Measurements from ENCODE around the gene CNST.

The CNST gene

GRCh38 chr1:246565751-246566127 lies 517 bp upstream of the CNST start:
- peak overlapping the region in 1 of 2 experiments; percentile 67 for H3K23ac ChIP-seq (ENCODE audit: low read length in 2 of 2)
- H3K4me2 ChIP-seq (ENCODE audit: low read length, poor library complexity, severe bottlenecking): peak overlapping the region; percentile 64
- no peak overlapping the region for H2BK120ac ChIP-seq (ENCODE audit: low read depth, low read length)
- H3K4me1 ChIP-seq (ENCODE audit: control insufficient read depth, insufficient read depth, low read depth, low read length): peaks cover 8% of the 10 kb centered on the region
- H2AFZ ChIP-seq (ENCODE audit: low read depth, low read length): peak overlapping the region; percentile 79
- under 1% methylated on average over 25 of the region's 25 CpGs for WGBS
- peaks cover 5 to 34% of the 10 kb centered on the region in 2 experiments for H3K36me3 ChIP-seq (ENCODE audit: control insufficient read depth in 1 of 2, insufficient read depth in 2 of 2, low read depth in 1 of 2, low read length in 2 of 2)
- no peak overlapping the region for H2BK12ac ChIP-seq (ENCODE audit: low read length in 2 of 2)
- H2BK5ac ChIP-seq (ENCODE audit: low read depth, low read length, poor library complexity, severe bottlenecking): no peak overlapping the region
- H3K27ac ChIP-seq (ENCODE audit: low read length, poor library complexity, severe bottlenecking): peak overlapping the region; percentile 85
- H2BK15ac ChIP-seq (ENCODE audit: low read depth, poor library complexity, severe bottlenecking): no peak overlapping the region
- H2AK5ac ChIP-seq (ENCODE audit: low read length, severe bottlenecking): no peak overlapping the region
- no peak for DNase-seq
- H3K27me3 ChIP-seq (ENCODE audit: control insufficient read depth in 1 of 2, insufficient read depth in 1 of 2, low read length in 2 of 2): no peaks in the 10 kb centered on the region
- H3K79me1 ChIP-seq (replicated peaks; ENCODE audit: low read length, poor library complexity, severe bottlenecking): peaks cover 9% of the 10 kb centered on the region
- H3K4ac ChIP-seq (ENCODE audit: low read depth in 1 of 2, low read length in 2 of 2): peak overlapping the region in 1 of 2 experiments; percentile 82
- peak overlapping the region in 1 of 2 experiments; percentile 91 for H3K18ac ChIP-seq (ENCODE audit: low read depth in 1 of 2, low read length in 2 of 2)
- H3K14ac ChIP-seq (ENCODE audit: low read length in 2 of 2): no peak overlapping the region
- H3K9me3 ChIP-seq (ENCODE audit: control insufficient read depth, low read length): no peaks in the 10 kb centered on the region
- peak overlapping the region; percentile 89 to 96 for H3K4me3 ChIP-seq (ENCODE audit: insufficient read depth in 1 of 2, low read depth in 1 of 2, low read length in 2 of 2)
- peak overlapping the region; percentile 99 for H3K9ac ChIP-seq (ENCODE audit: low read length)
- H4K91ac ChIP-seq (ENCODE audit: low read length): no peak overlapping the region
- H4K8ac ChIP-seq (ENCODE audit: low read length): no peak overlapping the region

DNA sequence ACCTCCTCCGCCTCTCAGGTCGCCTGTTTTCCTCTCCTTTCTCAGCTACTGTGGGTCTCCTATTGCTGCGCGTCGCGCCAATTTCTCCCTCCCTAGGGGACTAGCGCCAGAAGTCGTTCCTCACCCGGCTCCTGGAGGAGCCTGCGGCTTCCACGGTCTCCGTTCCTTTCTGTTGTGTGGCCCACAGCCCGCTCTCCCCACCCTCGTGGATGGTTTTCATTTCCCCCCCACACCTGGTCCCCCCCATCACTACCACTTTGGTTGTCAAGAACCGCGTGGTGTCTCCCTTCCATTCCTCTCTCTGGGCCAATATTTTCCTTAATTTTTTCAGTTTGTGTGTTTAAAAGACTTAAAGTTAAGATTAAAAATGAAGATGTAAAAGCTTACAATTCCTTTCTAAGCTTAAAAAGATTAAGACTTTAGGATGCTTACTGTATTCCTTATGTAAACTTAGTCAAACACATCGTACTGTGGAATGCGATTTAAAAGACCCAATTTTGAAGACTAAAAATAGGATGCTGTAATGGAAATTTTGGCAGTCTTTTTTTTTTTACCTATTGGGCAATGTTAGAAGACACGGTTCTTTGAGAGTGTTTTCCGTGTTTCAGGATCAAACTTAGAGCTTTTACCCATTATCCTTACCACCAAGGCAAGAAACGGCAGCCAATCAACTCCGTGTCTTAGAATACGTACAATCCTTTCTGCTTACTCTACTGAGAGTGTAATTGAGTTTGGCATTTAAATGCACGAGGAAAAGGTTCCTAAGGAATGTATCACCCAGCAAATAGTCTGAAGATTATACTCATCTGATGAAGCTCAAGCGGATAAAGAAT lies 773 bp downstream of the CNST start:
- Histone ChIP-seq H2BK5ac (ENCODE audit: low read depth, low read length, poor library complexity, severe bottlenecking) (no peak overlapping the region), H2BK120ac (ENCODE audit: low read depth, low read length) (peak overlapping the region; percentile 11), H3K18ac (ENCODE audit: low read depth in 1 of 2, low read length in 2 of 2) (peak overlapping the region; percentile 26 to 90), H3K79me1 (replicated peaks; ENCODE audit: low read length, poor library complexity, severe bottlenecking) (peaks cover 12% of the 10 kb centered on the region), H3K4me3 (ENCODE audit: insufficient read depth in 1 of 2, low read depth in 1 of 2, low read length in 2 of 2) (peak overlapping the region; percentile 88 to 96), H2BK15ac (ENCODE audit: low read depth, poor library complexity, severe bottlenecking) (peak overlapping the region; percentile 55), H2AK5ac (ENCODE audit: low read length, severe bottlenecking) (no peak overlapping the region), H3K27me3 (ENCODE audit: control insufficient read depth in 1 of 2, insufficient read depth in 1 of 2, low read length in 2 of 2) (no peaks in the 10 kb centered on the region), H2BK12ac (ENCODE audit: low read length in 2 of 2) (peak overlapping the region in 1 of 2 experiments; percentile 91), H3K4ac (ENCODE audit: low read depth in 1 of 2, low read length in 2 of 2) (peak overlapping the region in 1 of 2 experiments; percentile 22), H3K9me3 (ENCODE audit: control insufficient read depth, low read length) (no peaks in the 10 kb centered on the region), H3K23ac (ENCODE audit: low read length in 2 of 2) (peak overlapping the region in 1 of 2 experiments; percentile 10), H3K36me3 (ENCODE audit: control insufficient read depth in 1 of 2, insufficient read depth in 2 of 2, low read depth in 1 of 2, low read length in 2 of 2) (peaks cover 5 to 28% of the 10 kb centered on the region in 2 experiments), H3K9ac (ENCODE audit: low read length) (peak overlapping the region; percentile 99), H4K8ac (ENCODE audit: low read length) (no peak overlapping the region), H3K4me2 (ENCODE audit: low read length, poor library complexity, severe bottlenecking) (peak overlapping the region; percentile 63), H3K14ac (ENCODE audit: low read length in 2 of 2) (peak overlapping the region in 1 of 2 experiments; percentile 87), H4K91ac (ENCODE audit: low read length) (no peak overlapping the region), H3K4me1 (ENCODE audit: control insufficient read depth, insufficient read depth, low read depth, low read length) (peaks cover 8% of the 10 kb centered on the region), H3K27ac (ENCODE audit: low read length, poor library complexity, severe bottlenecking) (peak overlapping the region; percentile 53), H2AFZ (ENCODE audit: low read depth, low read length) (peak overlapping the region; percentile 95)
- DNase-seq: peak; percentile 89
- 0% methylated on average over 15 of the region's 25 CpGs for WGBS

DNA sequence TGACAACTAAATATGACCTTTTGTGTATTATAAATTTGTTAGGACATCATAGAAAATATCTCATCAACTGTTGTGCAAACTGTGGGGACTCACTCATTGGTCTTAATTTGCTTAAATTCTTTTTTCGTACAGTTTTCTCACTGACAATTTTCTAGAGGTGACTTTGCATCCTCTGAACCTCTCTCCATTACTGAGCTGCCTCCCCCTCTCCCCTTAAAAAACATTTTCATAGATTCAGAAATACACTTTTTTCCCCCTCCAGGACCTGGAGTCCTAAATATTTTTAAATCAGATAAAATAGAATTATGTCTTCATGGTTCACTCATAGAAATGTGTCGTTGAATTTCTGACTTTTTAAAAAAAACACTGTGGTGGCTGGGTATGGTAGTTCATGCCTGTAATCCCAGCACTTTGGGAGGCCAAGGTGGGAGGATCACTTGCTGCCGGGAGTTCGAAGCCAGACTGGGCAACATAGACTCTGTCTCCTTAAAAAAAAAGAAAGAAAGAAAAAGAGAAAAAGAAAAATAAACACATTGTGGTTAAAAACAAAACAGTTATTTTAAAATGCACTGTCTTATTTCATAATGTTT lies 1.5 kb downstream of the CNST start:
- Histone ChIP-seq H3K36me3 (ENCODE audit: control insufficient read depth in 1 of 2, insufficient read depth in 2 of 2, low read depth in 1 of 2, low read length in 2 of 2) (peaks cover 3 to 22% of the 10 kb centered on the region in 2 experiments), H3K79me1 (replicated peaks; ENCODE audit: low read length, poor library complexity, severe bottlenecking) (peaks cover 11% of the 10 kb centered on the region), H2BK120ac (ENCODE audit: low read depth, low read length) (no peak overlapping the region), H3K4me3 (ENCODE audit: insufficient read depth in 1 of 2, low read depth in 1 of 2, low read length in 2 of 2) (peak overlapping the region in 1 of 2 experiments; percentile 96), H3K27ac (ENCODE audit: low read length, poor library complexity, severe bottlenecking) (no peak overlapping the region), H3K23ac (ENCODE audit: low read length in 2 of 2) (no peak overlapping the region), H4K91ac (ENCODE audit: low read length) (no peak overlapping the region), H3K4ac (ENCODE audit: low read depth in 1 of 2, low read length in 2 of 2) (no peak overlapping the region), H2BK15ac (ENCODE audit: low read depth, poor library complexity, severe bottlenecking) (peak overlapping the region; percentile 46), H3K18ac (ENCODE audit: low read depth in 1 of 2, low read length in 2 of 2) (no peak overlapping the region), H2BK12ac (ENCODE audit: low read length in 2 of 2) (no peak overlapping the region), H2AFZ (ENCODE audit: low read depth, low read length) (no peak overlapping the region), H4K8ac (ENCODE audit: low read length) (no peak overlapping the region), H3K9ac (ENCODE audit: low read length) (peak overlapping the region; percentile 99), H3K14ac (ENCODE audit: low read length in 2 of 2) (no peak overlapping the region), H3K4me1 (ENCODE audit: control insufficient read depth, insufficient read depth, low read depth, low read length) (peaks cover 8% of the 10 kb centered on the region), H3K9me3 (ENCODE audit: control insufficient read depth, low read length) (no peaks in the 10 kb centered on the region), H3K4me2 (ENCODE audit: low read length, poor library complexity, severe bottlenecking) (peak overlapping the region; percentile 38), H3K27me3 (ENCODE audit: control insufficient read depth in 1 of 2, insufficient read depth in 1 of 2, low read length in 2 of 2) (no peaks in the 10 kb centered on the region), H2BK5ac (ENCODE audit: low read depth, low read length, poor library complexity, severe bottlenecking) (no peak overlapping the region), H2AK5ac (ENCODE audit: low read length, severe bottlenecking) (no peak overlapping the region)
- no peak for DNase-seq
- 77% methylated on average over 2 of the region's 4 CpGs for WGBS
